RWPE1 (cell line): ENCODE results near the gene CD300LB.

Experiments
- CTCF ChIA-PET: fragments of 350-600 bp; sonication (Branson Sonifier 250); formaldehyde crosslinking; extraction: SDS; loops from one replicate; lab custom pipeline; 2021; lab: Yijun Ruan, JAX
- POLR2A ChIA-PET: fragments of 400-600 bp; formaldehyde crosslinking; extraction: SDS; loops from one replicate; lab custom pipeline; 2020; ENCODE audit warnings: antibody characterized with exemption; ENCODE audit not compliant: low non-redundant PET; lab: Yijun Ruan, JAX
- DNase-seq: peaks from one replicate; pipeline ENCODE4 v3.0.0; 2012; ENCODE audit warnings: low spot score
- H3K27ac ChIP-seq: fragments of 450-650 bp; 2 replicates; pipeline ENCODE4 v1.5.1; 2017
- TF ChIP-seq, protein P1 (sequence below): fragments of 450-650 bp; conservative IDR thresholded peaks from 2 replicates; pipeline ENCODE4 v1.5.1; 2017; ENCODE audit warnings: low read depth, mild to moderate bottlenecking

Gene CD300LB

DNA sequence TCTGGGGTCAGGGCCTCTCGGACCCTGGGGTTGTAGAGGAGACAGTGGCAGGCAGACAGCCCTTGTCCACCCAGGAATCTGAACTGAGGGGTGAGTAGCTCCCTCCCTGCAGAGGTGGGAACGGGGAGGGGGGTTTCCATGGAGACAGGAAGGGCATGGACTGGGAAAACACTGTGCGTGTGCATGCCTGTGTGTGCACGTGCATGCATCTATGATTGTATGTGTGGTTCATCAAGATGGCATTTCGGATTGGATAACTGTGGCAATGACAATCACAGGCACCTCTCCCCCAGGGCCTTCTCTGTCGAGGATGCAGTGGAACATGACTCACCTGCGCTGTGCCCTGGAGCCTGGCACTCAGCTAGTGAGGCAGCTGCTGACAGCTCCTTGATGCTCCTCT, 20.8 kb upstream of the CD300LB start:
- ChIA-PET POLR2A (no interaction called here), CTCF (no interaction called here)
- peak; percentile 88 for DNase-seq
- H3K27ac ChIP-seq, result no peak overlapping the region
- TF ChIP-seq, protein P1, sequence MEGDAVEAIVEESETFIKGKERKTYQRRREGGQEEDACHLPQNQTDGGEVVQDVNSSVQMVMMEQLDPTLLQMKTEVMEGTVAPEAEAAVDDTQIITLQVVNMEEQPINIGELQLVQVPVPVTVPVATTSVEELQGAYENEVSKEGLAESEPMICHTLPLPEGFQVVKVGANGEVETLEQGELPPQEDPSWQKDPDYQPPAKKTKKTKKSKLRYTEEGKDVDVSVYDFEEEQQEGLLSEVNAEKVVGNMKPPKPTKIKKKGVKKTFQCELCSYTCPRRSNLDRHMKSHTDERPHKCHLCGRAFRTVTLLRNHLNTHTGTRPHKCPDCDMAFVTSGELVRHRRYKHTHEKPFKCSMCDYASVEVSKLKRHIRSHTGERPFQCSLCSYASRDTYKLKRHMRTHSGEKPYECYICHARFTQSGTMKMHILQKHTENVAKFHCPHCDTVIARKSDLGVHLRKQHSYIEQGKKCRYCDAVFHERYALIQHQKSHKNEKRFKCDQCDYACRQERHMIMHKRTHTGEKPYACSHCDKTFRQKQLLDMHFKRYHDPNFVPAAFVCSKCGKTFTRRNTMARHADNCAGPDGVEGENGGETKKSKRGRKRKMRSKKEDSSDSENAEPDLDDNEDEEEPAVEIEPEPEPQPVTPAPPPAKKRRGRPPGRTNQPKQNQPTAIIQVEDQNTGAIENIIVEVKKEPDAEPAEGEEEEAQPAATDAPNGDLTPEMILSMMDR, result no peak

DNA sequence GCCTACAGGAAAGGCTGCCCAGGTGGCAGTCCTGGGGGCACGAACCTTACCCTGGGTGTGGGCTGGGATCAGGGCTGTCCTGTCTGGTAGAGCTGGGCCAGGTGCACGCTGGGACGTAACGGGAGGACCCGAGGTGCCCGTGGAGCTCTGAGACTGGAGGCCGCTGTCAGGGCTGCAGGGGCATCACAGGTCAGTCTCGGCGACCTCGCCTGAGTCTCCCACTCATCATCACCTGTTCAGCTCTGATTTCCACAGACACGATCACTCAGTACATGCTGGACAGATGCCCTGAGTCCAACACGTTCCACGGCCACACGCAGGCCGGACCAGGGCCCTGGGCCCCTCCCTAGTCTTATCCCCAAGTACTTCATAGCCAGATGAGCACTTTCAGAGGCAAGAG, 19.3 kb upstream of the CD300LB start:
- CTCF ChIA-PET, result no interaction called here
- TF ChIP-seq, protein P1, result no peak
- H3K27ac ChIP-seq, result no peak overlapping the region
- POLR2A ChIA-PET, result no interaction called here
- DNase-seq, result no peak

DNA sequence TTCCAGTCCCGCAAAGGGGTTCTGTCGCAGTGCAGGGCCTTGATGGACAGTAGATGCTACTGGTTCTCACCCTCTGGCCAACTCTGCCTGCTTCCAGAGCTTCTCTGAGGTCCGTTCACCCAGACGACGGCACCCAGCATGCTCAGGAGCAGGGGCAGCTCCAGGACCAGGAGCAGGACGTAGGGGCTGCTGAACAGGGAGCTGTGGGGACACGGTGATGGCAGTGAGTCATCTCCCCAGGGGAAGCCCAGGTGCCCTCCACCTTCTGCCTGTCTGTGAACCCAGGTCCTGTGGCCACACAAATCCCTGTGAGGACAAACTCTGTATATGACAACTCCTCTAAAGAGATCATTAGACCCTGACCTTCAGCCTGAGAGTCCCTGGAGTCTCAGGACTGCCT, 18.1 kb upstream of the CD300LB start:
- H3K27ac ChIP-seq, result no peak overlapping the region
- ChIA-PET POLR2A (no interaction called here), CTCF (no interaction called here)
- TF ChIP-seq, protein P1, result no peak
- no peak for DNase-seq

DNA sequence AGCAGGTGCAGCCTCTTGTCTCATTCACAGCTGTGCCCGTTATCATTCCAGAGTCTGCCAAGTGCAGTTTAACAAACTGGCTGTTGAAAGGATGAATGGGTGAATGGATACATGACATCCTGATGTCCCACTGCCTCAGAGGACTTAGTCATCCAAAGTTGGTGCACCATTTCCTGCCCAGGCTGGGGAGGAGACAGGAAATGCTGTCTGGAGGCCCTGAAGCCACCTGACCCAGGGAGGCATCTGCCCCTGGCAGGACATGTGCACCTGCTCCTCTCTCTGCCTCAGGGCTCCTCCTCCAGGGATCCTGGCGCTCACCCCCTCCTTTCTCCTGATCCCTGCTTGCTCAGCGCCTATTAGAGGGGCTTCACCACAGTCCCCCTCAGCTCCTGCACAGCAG, 16.5 kb upstream of the CD300LB start:
- CTCF ChIA-PET, result no interaction called here
- no peak for DNase-seq
- TF ChIP-seq, protein P1, result no peak
- no peak overlapping the region for H3K27ac ChIP-seq
- POLR2A ChIA-PET, result no interaction called here

DNA sequence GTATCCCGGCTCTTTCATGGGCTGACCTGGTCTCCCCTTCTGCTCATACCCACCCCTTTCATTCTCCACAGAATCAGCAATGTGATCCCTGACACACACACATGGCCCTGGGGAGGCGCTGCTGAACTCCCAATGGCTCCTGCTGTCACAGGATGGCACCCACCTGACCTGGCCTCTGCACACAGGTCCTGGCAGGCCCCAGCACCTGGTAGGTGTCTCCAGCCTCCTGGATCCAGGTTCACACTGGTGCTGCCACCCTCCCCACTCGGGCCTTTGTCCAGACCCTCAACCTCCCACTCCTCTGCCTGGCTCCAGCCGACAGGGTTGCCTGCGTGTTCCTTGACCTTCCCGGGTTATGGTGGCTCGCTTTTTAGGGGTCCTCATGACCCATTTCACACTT, 16.0 kb upstream of the CD300LB start:
- POLR2A ChIA-PET, result no interaction called here
- no peak overlapping the region for H3K27ac ChIP-seq
- DNase-seq, result no peak
- CTCF ChIA-PET, result no interaction called here
- TF ChIP-seq, protein P1, result no peak

DNA sequence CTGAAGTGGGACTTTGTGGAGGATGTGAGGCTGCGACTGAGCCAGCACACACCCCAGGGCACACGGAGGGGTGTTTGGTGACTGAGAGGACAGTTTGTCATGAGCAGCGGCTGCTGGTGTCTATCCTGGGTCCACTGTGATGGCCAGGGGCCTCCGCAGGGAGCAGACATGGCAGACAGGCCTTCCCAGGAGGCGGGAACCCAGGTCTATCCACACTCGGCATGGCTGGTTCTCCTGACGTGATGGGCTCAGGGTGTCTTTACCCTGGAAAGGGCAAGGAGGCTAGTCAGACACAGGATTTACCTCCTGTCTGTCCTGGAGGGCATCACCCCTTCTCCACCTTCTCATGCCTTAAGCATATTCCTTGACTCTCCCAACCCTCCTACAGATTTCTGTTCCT, 15.3 kb upstream of the CD300LB start:
- ChIA-PET CTCF (no interaction called here), POLR2A (no interaction called here)
- TF ChIP-seq, protein P1, result no peak
- H3K27ac ChIP-seq, result no peak overlapping the region
- DNase-seq, result no peak

DNA sequence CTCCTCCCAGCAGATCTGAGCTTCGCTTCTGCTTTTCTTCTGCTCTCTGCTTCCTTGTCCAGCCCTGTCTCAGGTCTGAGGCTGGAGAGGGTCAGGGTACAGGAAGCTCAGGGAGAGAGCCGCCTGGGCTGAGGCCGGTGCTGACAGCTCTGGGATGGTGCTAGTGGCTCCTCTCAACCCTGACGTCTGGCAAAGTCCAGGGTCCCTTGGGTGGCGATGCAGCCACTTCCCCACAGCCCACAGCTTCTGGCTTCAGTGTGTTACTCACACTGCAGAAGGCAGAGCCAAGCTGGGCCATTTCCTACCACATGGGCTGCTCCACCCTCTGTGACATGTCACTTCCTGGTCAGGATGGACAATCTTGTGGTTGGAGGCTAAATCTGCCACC, 14.6 kb upstream of the CD300LB start, which contains the start of gene CD300C:
Gene CD300C, minus strand, starts transcription at position 273 of the 388 bp plus-strand sequence. CDS start 333 bp downstream, outside the sequence.
- CTCF ChIA-PET, result interaction anchor here (1.2 kb wide), 1 partner anchor 20 kb away, joined by 6 read pairs; no protein-coding TSS in a partner anchor
- no peak within 1 kb of the TSS for H3K27ac ChIP-seq

More for the DNA sequence above, 14.6 kb upstream of the CD300LB start, which contains the start of gene CD300C:
- no peak for DNase-seq
- POLR2A ChIA-PET, result no interaction called here
- TF ChIP-seq, protein P1, result no peak
